RWPE1 (cell line): Measurements from ENCODE around the gene NPFF.
"Not testable (repeated sequence)": the region's sequence is repeated elsewhere in the genome, so short reads cannot be mapped to it uniquely, and the experiment has no call there.

Experiments used
- CTCF ChIA-PET: fragments of 350-600 bp; sonication (Branson Sonifier 250); formaldehyde crosslinking; extraction: SDS; loops from one replicate; lab custom pipeline; 2021; lab: Yijun Ruan, JAX
- POLR2A ChIA-PET: fragments of 400-600 bp; formaldehyde crosslinking; extraction: SDS; loops from one replicate; lab custom pipeline; 2020; ENCODE audit warnings: antibody characterized with exemption; ENCODE audit not compliant: low non-redundant PET; lab: Yijun Ruan, JAX
- DNase-seq: peaks from one replicate; pipeline ENCODE4 v3.0.0; 2012; ENCODE audit warnings: low spot score
- H3K27ac ChIP-seq: fragments of 450-650 bp; 2 replicates; pipeline ENCODE4 v1.5.1; 2017
- TF ChIP-seq, protein P1 (sequence below): fragments of 450-650 bp; conservative IDR thresholded peaks from 2 replicates; pipeline ENCODE4 v1.5.1; 2017; ENCODE audit warnings: low read depth, mild to moderate bottlenecking

The NPFF gene

DNA sequence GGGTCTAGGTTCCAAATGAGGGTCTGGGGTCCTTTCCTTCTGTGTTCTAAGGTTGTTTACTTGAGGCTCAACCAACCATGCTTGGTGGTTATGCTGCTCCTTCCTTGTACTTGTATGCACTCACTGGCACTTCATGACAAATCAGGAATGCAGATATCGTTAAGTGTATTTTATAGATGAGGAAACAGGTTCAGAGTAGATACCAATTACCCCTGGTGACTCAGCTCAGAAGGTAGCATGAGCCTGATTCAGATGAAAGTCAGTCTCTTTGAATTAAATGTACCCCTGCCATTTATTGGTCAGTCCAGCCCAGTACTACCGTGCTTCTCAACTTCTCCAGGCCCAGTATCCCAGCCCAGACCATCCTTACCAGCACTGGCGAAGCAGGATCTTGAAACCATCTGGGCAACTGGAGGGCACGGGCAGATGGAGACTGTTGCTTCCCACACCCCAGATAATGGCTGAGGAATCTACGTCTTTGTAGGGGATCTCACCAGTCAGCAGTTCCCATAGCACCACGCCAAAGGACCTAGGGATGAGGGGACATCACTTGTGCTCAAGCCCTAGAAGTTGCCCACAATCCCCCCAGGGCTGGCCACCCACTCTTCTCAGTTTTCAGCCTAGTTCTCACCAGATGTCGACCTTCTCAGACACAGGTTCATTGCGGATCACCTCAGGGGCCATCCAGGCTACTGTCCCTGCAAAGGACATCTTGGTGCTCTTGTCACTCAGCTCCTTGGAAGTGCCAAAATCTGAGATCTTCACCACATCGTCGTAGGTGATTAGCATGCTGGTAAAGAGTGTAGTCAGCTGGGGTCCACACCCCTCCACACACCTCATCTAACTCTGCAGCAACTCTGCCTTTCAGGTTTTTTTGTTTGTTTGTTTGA lies 22.4 kb downstream of the NPFF start:
- H3K27ac ChIP-seq: peak overlapping the region; percentile 14
- CTCF ChIA-PET: interaction anchor here (0.6 kb wide), 2 partner anchors 10 to 38 kb away, joined by 3 to 4 read pairs; no protein-coding TSS in a partner anchor
- DNase-seq: no peak
- POLR2A ChIA-PET: no interaction called here
- TF ChIP-seq, protein P1, sequence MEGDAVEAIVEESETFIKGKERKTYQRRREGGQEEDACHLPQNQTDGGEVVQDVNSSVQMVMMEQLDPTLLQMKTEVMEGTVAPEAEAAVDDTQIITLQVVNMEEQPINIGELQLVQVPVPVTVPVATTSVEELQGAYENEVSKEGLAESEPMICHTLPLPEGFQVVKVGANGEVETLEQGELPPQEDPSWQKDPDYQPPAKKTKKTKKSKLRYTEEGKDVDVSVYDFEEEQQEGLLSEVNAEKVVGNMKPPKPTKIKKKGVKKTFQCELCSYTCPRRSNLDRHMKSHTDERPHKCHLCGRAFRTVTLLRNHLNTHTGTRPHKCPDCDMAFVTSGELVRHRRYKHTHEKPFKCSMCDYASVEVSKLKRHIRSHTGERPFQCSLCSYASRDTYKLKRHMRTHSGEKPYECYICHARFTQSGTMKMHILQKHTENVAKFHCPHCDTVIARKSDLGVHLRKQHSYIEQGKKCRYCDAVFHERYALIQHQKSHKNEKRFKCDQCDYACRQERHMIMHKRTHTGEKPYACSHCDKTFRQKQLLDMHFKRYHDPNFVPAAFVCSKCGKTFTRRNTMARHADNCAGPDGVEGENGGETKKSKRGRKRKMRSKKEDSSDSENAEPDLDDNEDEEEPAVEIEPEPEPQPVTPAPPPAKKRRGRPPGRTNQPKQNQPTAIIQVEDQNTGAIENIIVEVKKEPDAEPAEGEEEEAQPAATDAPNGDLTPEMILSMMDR: no peak

DNA sequence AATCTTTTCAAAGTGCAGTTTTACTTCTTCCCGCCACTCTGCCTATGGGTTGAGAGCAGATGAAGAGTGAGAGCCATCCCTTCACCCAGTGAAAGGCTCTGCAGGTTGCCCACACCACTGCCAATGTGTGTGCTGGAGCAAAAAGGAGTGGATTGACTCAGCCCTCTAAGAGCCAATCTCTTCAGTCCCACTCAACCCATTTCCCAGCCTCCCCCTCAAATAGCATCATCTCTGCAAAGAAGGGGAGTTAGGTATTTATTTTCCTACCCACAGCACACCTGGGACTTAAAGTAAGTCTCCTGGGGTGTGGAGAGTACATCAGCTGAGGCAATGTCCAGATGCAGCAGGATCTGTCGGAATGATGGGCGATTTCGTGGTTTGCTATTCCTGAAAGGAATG lies 23.3 kb downstream of the NPFF start:
- TF ChIP-seq, protein P1: no peak
- POLR2A ChIA-PET: interaction anchor here (0.6 to 0.8 kb wide), 2 partner anchors 9 to 16 kb away, joined by 3 read pairs; no protein-coding TSS in a partner anchor
- H3K27ac ChIP-seq: peak overlapping the region; percentile 70
- CTCF ChIA-PET: no interaction called here
- DNase-seq: no peak

DNA sequence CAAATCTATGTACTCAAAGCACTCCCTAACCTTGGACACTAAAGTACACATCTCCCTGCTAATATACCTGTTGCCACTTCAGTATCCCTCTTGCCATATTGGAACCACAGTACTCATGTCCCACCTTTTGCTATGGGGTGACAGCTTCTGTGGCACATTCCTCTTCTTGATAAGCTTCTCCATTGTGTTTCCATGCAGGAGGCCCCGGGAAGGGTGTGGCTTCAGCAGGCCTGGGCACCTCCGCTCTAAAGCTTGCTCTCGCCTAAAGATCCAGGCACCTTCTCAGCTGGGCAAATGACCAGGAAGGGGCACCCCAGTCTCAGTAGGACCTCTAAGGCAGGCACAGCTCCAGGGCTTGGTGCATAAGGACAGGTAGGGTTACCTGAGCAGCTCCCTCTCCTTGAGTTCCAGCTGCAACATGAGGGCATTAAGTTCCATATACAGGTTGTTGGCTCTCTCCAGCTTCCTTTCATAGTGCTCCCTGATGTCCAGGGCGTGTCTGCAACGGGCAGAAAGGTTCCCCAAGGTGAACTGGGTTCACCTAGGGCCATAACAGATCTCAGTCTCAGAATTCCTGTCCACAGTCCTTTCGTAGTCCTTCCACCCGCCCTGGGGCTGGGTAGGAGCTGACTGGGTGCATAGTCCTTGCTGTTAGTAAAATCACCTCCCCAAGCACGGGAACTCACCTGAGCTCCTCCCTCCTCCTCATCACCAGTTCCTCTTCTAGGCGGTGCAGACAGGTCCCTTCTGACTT lies 23.9 kb downstream of the NPFF start:
- H3K27ac ChIP-seq: peak overlapping the region; percentile 70
- no peak for DNase-seq
- TF ChIP-seq, protein P1: no peak
- ChIA-PET POLR2A (interaction anchor here (0.6 to 0.8 kb wide), 2 partner anchors 10 to 17 kb away, joined by 3 read pairs; no protein-coding TSS in a partner anchor), CTCF (interaction anchor here (0.7 to 1.0 kb wide), 2 partner anchors 25 to 165 kb away, joined by 3 to 4 read pairs; no protein-coding TSS in a partner anchor)

DNA sequence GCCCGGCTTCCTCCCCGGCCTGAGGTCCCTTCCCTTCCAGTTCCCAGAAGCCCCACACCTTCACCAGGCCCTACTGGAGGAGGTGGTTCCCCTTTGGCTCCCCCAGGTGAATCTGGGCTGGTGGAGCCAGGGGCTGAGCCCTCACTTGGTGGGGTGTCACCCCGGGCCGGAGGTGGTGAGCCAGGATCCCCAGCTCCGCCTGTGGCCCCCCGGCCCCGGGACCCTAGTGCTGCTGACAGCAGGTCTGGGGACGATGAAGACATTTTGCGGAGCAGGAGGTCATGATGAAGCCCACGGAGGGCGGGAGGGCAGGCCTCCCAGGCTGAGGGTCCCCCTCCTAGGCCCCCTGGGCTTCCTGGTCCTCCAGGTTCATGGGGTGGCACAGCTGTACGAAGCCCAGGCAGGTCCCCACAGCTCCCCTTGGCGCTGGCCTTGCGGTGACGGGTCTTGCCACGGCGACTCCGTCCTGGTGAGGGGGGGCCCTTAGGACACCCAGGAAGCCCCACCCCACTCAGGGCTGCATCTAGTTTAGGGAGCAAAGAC lies 24.6 kb downstream of the NPFF start:
- peak overlapping the region; percentile 70 for H3K27ac ChIP-seq
- ChIA-PET POLR2A (interaction anchor here (1.1 kb wide), 1 partner anchor 19 kb away, joined by 3 read pairs; the partner anchor contains the start of gene TARBP2), CTCF (interaction anchor here (0.6 to 1.8 kb wide), 4 partner anchors 26 to 1097 kb away, joined by 3 to 6 read pairs (median 4); no protein-coding TSS in a partner anchor)
- DNase-seq: no peak
- TF ChIP-seq, protein P1: no peak

DNA sequence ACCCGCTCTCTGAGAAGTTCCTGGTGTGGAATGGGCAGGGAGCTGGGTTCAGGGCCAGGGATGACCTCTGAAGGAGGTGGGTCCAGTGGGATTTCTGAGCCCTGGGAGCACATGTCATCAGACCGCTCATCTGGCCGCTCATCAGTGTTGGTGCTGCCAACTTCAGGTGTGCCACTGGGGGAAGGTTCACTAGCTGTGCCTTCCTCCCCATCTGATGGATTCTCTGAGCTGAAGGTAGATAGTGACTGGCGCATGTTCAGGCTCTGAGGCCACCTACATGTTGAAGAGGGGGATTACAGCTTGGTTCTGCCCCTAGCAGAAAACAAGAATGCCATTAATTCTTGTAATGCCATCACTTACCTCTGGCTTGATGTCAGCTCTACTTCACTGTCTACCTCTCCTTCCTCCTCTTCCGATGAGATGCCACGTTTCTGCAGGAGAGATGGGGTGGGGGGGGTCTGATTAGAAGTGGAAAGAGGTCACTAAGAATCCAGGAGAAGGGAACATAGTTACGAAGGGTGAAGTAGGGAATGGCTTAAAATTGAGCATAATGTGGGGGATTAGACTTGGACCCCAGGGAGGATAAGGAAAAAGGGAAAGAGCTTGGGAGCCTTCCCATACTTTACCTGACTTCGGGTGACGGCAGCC lies 25.2 kb downstream of the NPFF start:
- TF ChIP-seq, protein P1: no peak
- ChIA-PET CTCF (interaction anchor here (0.5 to 1.8 kb wide), 4 partner anchors 12 to 1098 kb away, joined by 3 to 6 read pairs (median 4); no protein-coding TSS in a partner anchor), POLR2A (interaction anchor here (1.1 kb wide), 1 partner anchor 19 kb away, joined by 3 read pairs; the partner anchor contains the start of gene TARBP2)
- peak overlapping the region; percentile 70 for H3K27ac ChIP-seq
- DNase-seq: no peak

DNA sequence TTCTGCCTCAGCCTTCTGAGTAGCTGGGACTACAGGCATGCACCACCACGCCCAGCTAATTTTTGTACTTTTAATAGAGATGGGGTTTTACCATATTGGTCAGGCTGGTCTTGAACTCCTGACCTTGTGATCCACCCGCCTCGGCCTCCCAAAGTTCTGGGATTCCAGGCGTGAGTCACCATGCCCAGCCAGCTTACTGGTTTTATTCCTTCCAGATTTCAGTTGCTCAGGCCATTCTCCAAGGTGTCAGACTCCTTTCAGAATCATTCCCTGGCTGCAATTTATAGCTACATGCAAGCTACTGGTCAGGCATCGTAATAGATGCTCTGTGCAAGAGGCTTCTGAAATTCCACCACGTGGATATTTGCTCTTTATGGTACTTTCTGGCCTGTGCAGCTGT lies 25.8 kb downstream of the NPFF start:
- POLR2A ChIA-PET: interaction anchor here (1.1 kb wide), 1 partner anchor 20 kb away, joined by 3 read pairs; the partner anchor contains the start of gene TARBP2
- DNase-seq: not testable (repeated sequence)
- H3K27ac ChIP-seq: peak overlapping the region; percentile 70
- CTCF ChIA-PET: interaction anchor here (0.5 to 1.8 kb wide), 3 partner anchors 12 to 60 kb away, joined by 3 to 6 read pairs (median 4); no protein-coding TSS in a partner anchor
